Kidney (tissue), 14 donors: ENCODE measurements around the gene SERINC3. TPM values are rescaled to one million over a fixed set of nuclear protein-coding genes. Genes with fewer than 3 reads are reported as not detected.

ENCODE experiments used
- DNase-seq, 5 donors: peaks; one replicate each; pipeline ENCODE4 v3.0.0-alpha.2; 2013 to 2020
- FAIRE-seq: peaks from 2 replicates; lab custom pipeline; 2012; peaks lifted over from hg19 to GRCh38; lab: Jason Lieb, UNC
- H3K27ac ChIP-seq, 2 donors: one replicate each; pipeline ENCODE4 v1.7.0; 2013; ENCODE audit warnings: low read depth in 2 of 2, low read length in 2 of 2, inconsistent platforms in 1 of 2
- H3K27me3 ChIP-seq: one replicate; pipeline ENCODE4 v1.7.1; 2013; ENCODE audit warnings: low read length, inconsistent platforms; ENCODE audit not compliant: control insufficient read depth, insufficient read depth
- H3K36me3 ChIP-seq, 3 donors: one replicate each; pipeline versions ENCODE4 v1.7.0 to v1.7.1; 2013; ENCODE audit warnings: low read length in 3 of 3, control low read depth in 1 of 3, inconsistent platforms in 1 of 3; ENCODE audit not compliant: insufficient read depth in 3 of 3, control insufficient read depth in 2 of 3
- H3K4me1 ChIP-seq, 3 donors: one replicate each; pipeline versions ENCODE4 v1.7.0 to v1.7.1; 2013; ENCODE audit warnings: low read length in 3 of 3, inconsistent platforms in 1 of 3, low read depth in 1 of 3; ENCODE audit not compliant: control insufficient read depth in 2 of 3, insufficient read depth in 2 of 3
- H3K4me3 ChIP-seq, 3 donors: one replicate each; pipeline versions ENCODE4 v1.7.0 to v1.8.1; 2013; ENCODE audit warnings: low read length in 3 of 3, control low read depth in 1 of 3, inconsistent platforms in 1 of 3
- H3K9ac ChIP-seq, 3 donors: one replicate each; pipeline versions ENCODE4 v1.7.0 to v1.7.1; 2013; ENCODE audit warnings: low read length in 3 of 3, control low read depth in 1 of 3, inconsistent platforms in 1 of 3
- H3K9me3 ChIP-seq, 3 donors: one replicate each; pipeline versions ENCODE4 v1.7.0 to v1.7.1; 2013; ENCODE audit warnings: low read length in 3 of 3, control low read depth in 1 of 3, inconsistent platforms in 1 of 3; ENCODE audit not compliant: control insufficient read depth in 2 of 3, insufficient read depth in 1 of 3
- CTCF ChIP-seq: IDR thresholded peaks from 3 replicates; pipeline ENCODE4 v1.5.1; 2012; ENCODE audit warnings: mild to moderate bottlenecking, moderate library complexity, borderline replicate concordance; ENCODE audit not compliant: insufficient read depth; ENCODE audit errors: extremely low read depth
- intact Hi-C: fragments of 100-400 bp; cut with DNase I; formaldehyde crosslinking; loops from one replicate; pipeline ENCODE4 v1.11.1; 2022
- polyA plus RNA-seq: library from polyadenylated mRNA; stranded (reverse); fragments of 350-450 nt; fragmentation: Illumina TruSeq; extraction: RNeasy Lipid Tissue Mini Kit (QIAGEN cat#74804); gene quantifications from one replicate; pipeline ENCODE4 v1.2.3, GENCODE V29; 2014; ENCODE audit warnings: low read depth, low replicate concordance; ENCODE audit not compliant: insufficient read depth
- total RNA-seq: library from RNA; stranded (reverse); fragmentation: NEBNext Ultra II Directional; extraction: Animal tissue kit (Norgen Biotek cat#: 25700); gene quantifications from one replicate; pipeline ENCODE4 v1.2.1, GENCODE V29; 2021
- donor health status: control.
- donor health status: control.
- donor health status: control.
- donor health status: control.
- donor health status: control.
- donor health status: DM: yes; HTN: yes; CAD: no.
- donor health status: Normal renal cell carcinoma (clear cell type).

Gene SERINC3
- total and polyA plus RNA-seq, 2 donors from 2014 or later = 41.6 to 90.4 TPM

DNA sequence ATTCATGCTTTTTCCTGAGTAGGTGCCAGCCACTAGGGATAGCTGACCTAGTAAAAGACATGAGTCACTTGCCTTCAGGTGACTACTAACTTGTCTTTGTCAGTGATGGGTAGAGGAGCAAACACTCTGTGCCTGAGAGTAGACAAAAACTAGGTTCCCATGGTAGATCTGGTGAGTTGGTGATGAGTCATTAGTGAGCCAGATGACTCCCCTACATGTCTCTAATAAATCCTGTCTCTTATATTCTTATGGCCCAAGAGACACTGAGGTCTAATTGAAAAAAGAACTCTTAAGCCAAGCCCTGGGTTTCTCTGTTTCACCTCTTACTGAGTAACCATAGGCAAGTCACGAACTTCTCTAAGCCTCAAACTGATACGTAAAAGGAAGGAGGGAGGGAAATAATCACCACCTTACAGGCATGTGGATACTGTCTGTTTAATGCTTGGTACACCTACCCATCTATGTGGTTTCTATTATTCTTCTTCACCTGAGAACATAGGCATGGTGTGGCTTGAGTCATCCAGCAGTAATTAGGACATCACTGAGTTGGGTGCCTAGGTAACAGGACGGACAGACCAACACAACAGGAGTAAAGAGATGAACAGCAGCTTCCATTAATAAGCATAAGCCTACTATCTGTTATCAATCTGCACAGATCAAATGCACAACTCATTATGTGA is 25.9 kb downstream of the SERINC3 start:
- TF ChIP-seq CTCF = no peak
- Histone ChIP-seq H3K27me3 (no peaks in the 10 kb centered on the region), H3K9ac (no peak overlapping the region), H3K4me3 (no peak overlapping the region), H3K4me1 (peaks cover 0 to 5% (median 0%) of the 10 kb centered on the region in 3 donors), H3K36me3 (peaks cover 7 to 65% (median 45%) of the 10 kb centered on the region in 3 donors), H3K9me3 (no peaks in the 10 kb centered on the region), H3K27ac (no peak overlapping the region)
- intact Hi-C loops = no loop called here
- FAIRE-seq (no peak), DNase-seq (no peak)

GRCh38 chr20:44495257-44495656 is 26.6 kb downstream of the SERINC3 start:
- Histone ChIP-seq H3K36me3 (peaks cover 6 to 63% (median 42%) of the 10 kb centered on the region in 3 donors), H3K27ac (no peak overlapping the region), H3K27me3 (no peaks in the 10 kb centered on the region), H3K9ac (no peak overlapping the region), H3K4me1 (no peaks in the 10 kb centered on the region), H3K9me3 (no peaks in the 10 kb centered on the region), H3K4me3 (no peak overlapping the region)
- intact Hi-C loops = no loop called here
- no peak for TF ChIP-seq CTCF
- DNase-seq (no peak), FAIRE-seq (no peak)

- H3K4me1 ChIP-seq = no peaks in the 10 kb centered on the region
- no peaks in the 10 kb centered on the region for H3K27me3 ChIP-seq
- no peak overlapping the region for H3K4me3 ChIP-seq
- intact Hi-C loops = no loop called here
- DNase-seq (no peak), FAIRE-seq (no peak)
- H3K9ac ChIP-seq = no peak overlapping the region
- H3K9me3 ChIP-seq = no peaks in the 10 kb centered on the region
- H3K36me3 ChIP-seq = peaks cover 6 to 61% (median 42%) of the 10 kb centered on the region in 3 donors
- no peak for TF ChIP-seq CTCF
- H3K27ac ChIP-seq = no peak overlapping the region
These were observed 27.2 kb downstream of the SERINC3 start for GRCh38 chr20:44494681-44495080.
